ENCODE results near the gene OR2C1.
A peak's percentile ranks its signal among the peaks of the same experiment; 100 is the strongest.

OR2C1 gene

DNA sequence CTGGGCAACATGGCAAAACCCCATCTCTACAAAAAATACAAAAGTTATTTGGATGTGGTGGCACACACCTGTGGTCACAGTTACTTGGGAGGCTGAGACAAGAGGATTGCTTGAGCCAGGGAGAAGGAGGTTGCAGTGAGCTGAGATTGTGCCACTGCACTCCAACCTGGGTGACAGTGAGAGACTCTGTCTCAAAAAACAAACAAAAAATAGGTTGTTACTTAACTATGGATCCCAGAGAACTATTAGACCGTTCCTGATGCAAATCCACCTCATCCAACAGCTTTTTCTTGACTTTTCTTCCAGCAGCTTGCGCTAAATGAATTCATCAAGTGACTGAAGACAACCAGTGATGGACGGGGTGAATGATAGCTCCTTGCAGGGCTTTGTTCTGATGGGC is at the start of gene OR2C1:
Gene OR2C1 (plus strand): TSS at position 301 of the 400 bp plus-strand sequence. CDS start 52 bp downstream, at position 353.
- no peak for DNase-seq (ENCODE audit: low spot score)

GRCh38 chr16:3306078-3306477 is 49.6 kb upstream of the OR2C1 start:
- DNase-seq (ENCODE audit: low spot score): no peak

DNA sequence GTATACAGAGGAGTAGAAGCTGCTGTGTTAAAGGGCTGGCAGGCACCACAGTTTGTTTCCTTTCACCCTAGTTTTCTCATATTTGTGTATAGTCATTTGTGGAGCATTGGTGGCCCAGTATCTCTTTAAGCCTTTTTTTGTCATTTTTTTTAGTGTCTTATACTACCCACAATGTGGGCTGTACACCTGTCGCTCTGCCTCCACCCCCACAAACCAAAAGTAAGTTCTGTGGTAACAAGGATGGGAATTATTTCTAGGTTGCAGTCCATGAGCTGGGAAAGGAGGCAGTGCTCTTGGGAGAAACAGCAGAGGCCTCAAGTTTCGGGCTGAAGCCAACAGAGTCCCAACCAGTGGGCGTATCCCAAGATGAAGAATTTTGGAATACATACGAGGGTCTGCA is 44.2 kb upstream of the OR2C1 start:
- DNase-seq (ENCODE audit: low spot score): no peak

DNA sequence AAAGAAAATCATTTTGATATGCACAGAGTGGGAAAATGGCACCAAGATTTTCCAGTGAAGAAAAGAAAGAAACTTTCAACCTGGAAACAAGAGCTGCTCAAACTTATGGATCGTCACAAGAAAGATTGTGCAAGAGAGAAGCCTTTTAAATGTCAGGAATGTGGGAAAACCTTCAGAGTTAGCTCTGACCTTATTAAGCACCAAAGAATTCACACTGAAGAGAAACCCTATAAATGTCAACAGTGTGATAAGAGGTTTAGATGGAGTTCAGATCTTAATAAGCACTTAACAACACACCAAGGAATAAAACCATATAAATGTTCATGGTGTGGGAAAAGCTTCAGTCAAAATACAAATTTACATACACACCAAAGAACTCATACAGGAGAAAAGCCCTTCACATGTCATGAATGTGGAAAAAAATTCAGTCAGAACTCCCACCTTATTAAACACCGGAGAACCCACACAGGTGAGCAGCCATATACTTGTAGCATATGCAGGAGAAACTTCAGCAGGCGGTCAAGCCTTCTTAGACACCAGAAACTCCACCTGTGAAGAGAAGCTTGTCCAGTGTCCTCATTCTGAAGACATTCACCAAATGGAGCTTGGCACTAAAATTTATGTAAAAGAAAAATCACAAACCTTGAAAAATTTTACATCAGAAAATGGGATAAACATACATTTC is 38.2 kb upstream of the OR2C1 start:
- DNase-seq (ENCODE audit: low spot score): no peak

- DNase-seq (ENCODE audit: low spot score): no peak
Measured at GRCh38 chr16:3321816-3322215, 33.9 kb upstream of the OR2C1 start.

DNA sequence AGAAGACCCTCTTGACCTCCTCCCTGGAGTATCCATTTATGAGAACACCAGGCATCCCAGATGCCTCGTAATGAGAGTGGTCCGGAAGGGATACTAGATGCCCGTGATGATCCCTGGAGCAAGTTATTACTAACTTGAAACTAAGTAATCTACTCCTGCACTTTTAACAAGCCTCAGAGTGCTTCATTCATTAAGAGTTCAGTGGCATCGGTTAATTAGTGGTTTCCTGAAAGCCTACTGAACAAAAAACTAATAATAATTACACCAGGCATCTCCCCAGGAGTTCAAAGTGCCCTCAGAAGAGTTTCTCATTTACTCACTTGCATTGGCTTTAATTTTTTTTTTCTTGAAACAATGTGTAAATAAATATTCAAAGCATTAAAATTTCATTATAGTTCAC is 28.2 kb upstream of the OR2C1 start:
- no peak for DNase-seq (ENCODE audit: low spot score)

DNA sequence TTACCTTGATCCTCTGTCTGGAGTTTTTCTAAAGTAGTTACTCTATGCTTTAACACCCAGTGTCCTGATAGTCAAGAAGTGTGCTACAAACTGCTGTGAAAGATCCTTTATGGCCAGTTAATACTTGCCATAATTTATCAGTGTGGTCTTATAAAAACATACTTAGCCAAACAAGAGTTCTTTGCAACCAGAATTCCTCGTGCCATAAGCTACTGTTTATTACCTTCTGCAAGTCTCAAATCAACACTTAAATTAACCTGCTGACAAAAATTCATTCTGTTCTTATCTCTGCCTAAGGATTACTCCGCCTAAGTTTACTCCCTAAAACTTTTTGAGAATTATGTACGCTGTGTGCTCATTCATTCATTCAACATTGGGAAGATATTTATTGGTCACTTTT is 27.6 kb upstream of the OR2C1 start:
- no peak for DNase-seq (ENCODE audit: low spot score)

- DNase-seq (ENCODE audit: low spot score): peak; percentile 15
Measured at GRCh38 chr16:3328643-3329042, 27.0 kb upstream of the OR2C1 start.

DNA sequence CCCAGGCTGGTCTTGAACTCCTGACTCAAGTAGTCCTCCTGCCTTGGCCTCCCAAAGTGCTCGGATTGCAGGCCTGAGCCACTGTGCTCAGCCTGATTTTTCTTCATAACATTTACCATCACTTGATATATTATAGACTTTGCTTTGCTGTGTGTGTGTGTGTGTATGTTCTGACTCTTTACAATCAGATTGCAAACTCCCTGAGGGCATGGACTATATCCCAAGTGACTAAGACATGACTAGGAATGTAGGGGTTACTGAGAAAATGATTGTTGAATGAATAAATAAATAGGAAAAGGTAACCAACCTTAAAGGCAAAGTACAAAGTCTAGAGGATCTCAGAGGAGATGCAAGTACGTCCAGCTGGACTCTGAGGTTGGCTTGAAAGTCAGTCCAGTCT is 9.6 kb upstream of the OR2C1 start:
- DNase-seq (ENCODE audit: low spot score): no peak

DNA sequence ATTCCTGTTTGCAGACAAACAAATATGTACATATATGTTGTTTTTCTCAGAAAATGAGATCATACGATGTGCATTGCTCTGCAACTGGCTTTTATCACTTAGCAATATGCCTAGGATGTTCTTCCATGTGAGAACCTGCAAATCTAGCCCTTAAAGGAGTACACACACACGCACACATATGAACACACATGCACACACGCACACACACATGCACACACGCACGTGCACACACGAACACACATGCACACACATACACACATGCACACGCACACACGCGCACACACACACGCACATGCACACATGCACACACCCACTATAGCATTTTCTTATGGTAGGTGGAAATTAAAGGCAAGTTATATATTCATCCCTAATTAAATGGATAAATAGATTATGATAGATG is 8.1 kb upstream of the OR2C1 start:
- DNase-seq (ENCODE audit: low spot score): no peak

GRCh38 chr16:3348547-3349167 is 7.0 kb upstream of the OR2C1 start:
- DNase-seq (ENCODE audit: low spot score): no peak

DNA sequence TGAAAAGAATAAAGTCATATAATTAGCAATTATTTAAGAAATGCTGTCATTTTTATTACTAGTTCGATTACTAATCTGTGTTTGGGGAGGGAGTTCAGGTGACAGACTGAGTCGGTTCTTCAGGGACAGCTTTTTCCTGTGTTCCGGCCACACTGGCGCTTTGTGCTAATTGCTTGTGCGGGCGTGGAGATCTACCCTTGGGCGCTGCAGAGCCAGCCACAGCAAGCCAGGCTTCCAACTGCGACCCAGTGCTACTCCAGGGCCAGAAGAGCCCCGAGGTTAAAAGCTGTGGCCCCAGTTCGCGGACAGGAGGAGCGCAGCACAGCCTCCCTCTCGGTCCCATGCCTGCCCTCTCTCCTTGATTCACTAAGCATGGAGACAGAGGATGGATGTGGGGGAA is 6.5 kb upstream of the OR2C1 start:
- no peak for DNase-seq (ENCODE audit: low spot score)

GRCh38 chr16:3356118-3356517 is 429 bp downstream of the OR2C1 start:
- no peak for DNase-seq (ENCODE audit: low spot score)

GRCh38 chr16:3358871-3359270 is 3.2 kb downstream of the OR2C1 start:
- DNase-seq (ENCODE audit: low spot score): no peak

- no peak for DNase-seq (ENCODE audit: low spot score)
Measured at GRCh38 chr16:3362931-3363330, 7.2 kb downstream of the OR2C1 start.

- DNase-seq (ENCODE audit: low spot score): no peak
Measured at GRCh38 chr16:3363793-3364192, 8.1 kb downstream of the OR2C1 start.

DNA sequence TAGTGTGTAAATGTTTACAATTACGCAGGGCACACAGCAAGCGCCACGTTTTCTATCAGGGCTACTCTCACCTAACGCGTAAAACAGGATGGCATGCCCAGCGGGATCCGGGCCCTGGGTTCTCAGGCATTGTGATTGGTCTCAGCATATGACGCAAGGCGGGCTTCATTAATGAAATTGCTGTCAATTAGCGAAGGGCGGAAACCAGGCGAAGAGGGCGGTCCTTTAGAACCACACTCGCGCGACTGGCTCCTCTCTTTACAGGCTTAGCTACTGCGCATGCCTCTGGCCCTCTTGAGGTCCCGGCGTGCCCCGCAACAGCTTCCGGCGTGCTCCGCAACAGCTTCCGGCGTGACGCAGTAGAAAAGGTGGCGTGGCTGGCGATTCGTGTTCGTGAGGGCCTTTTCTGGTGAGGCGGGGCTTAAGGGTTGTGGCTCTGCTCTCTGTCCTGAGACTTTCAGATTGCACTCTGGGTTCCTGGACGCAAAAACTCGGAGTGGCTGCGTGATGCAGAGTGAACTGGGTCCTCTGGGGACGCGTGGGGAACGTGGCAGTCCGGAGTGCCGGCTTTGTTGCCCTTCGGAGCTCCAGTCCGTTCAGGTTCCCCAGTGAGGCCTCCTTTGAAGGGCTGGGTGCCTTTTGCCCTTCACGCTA is 9.2 kb downstream of the OR2C1 start:
- DNase-seq (ENCODE audit: low spot score): peak; percentile 80

GRCh38 chr16:3369073-3369472 is 13.4 kb downstream of the OR2C1 start:
- DNase-seq (ENCODE audit: low spot score): no peak

GRCh38 chr16:3375680-3376079 is 20.0 kb downstream of the OR2C1 start:
- no peak for DNase-seq (ENCODE audit: low spot score)

- DNase-seq (ENCODE audit: low spot score): no peak
Measured at GRCh38 chr16:3377917-3378316, 22.2 kb downstream of the OR2C1 start.

DNA sequence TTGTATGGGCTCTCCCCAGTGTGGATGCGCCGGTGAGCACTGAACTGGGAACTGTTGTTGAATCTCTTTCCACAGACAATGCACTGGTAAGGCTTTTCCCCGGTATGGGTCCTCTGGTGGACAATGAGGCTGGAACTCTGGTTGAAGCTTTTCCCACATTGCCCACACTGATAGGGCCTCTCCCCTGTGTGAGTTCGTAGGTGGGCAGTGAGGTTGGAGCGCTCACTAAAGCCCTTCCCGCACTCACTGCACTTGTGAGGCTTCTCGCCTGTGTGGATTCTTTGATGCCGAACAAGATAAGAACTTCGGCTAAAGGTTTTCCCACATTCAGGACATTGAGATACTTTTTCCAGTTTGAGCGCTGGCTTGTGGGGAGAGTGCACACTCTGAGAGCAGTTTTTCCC is 27.4 kb downstream of the OR2C1 start:
- DNase-seq (ENCODE audit: low spot score): no peak

- DNase-seq (ENCODE audit: low spot score): no peak
Measured at GRCh38 chr16:3388325-3388724, 32.6 kb downstream of the OR2C1 start.

DNA sequence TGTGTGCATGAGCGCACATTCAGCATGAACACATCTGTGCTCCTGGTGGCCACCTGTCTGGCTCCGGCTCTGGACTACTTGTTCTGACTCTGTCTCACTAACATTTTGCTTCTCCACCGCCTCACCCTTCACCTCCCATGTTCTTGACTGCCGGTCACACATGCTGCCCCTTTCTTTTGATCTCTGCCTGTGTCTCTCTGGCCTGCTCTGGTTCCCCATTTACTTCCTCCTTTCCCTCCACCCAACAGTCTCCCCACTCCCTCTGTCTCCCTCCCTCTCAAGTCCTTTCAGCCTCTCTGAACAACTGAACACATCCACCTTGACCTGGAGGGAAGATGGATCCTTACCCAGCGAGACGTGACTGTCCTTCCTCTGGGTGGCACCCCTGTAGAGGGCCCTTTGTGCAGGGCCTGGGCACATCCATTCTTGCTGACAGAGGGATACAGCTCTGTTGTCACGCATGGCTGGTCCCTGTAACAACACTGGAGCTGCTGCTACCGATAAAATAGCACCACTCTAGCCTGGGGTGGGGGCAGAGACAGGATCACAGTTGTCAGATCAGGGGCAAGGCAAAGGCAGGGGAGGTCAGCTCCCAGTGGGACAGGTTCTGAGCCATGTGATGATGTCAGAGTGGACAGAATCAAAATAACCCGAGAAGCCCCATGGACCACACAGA is 34.1 kb downstream of the OR2C1 start:
- DNase-seq (ENCODE audit: low spot score): no peak
